Activated naive CD8-positive, alpha-beta T cell (primary cell): Measurements from ENCODE around the gene ANXA7.
"Not testable (repeated sequence)": the region's sequence is repeated elsewhere in the genome, so short reads cannot be mapped to it uniquely, and the experiment has no call there.

ENCODE experiments used
- H3K27ac Mint-ChIP-seq: one replicate; pipeline ENCODE4 v1.8.0; 2021; ENCODE audit warnings: mixed read lengths
- H3K27me3 Mint-ChIP-seq: one replicate; pipeline ENCODE4 v1.8.0; 2021; ENCODE audit warnings: mixed read lengths
- H3K36me3 Mint-ChIP-seq: one replicate; pipeline ENCODE4 v1.8.0; 2021; ENCODE audit warnings: mixed read lengths
- H3K4me1 Mint-ChIP-seq: one replicate; pipeline ENCODE4 v1.8.0; 2021; ENCODE audit warnings: low read depth, mixed read lengths
- H3K4me3 Mint-ChIP-seq: one replicate; pipeline ENCODE4 v1.8.0; 2021; ENCODE audit warnings: mild to moderate bottlenecking, mixed read lengths
- H3K9me3 Mint-ChIP-seq: one replicate; pipeline ENCODE4 v1.8.0; 2021; ENCODE audit warnings: low read depth, mixed read lengths

Gene ANXA7

DNA sequence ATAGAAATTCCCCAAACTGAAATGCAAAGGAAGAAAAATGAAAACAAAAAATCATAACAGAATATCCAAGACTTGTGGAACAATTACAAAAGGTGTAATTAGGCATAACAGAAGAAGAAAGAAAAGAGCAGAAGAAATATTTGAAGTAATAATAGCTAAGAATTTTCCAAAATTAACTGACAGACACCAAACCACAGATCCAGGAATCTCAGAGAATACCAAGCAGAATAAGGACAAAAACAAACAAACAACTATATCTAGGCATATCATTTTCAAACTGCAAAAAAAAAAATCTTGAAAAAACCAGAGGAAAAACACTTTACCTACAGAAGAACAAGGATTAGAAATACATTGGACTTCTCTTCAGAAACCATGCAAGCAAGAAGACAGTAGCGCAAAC is 80.7 kb downstream of the ANXA7 start:
- Mint-ChIP-seq H3K27me3 (peaks cover 1% of the 10 kb centered on the region), H3K9me3 (no peaks in the 10 kb centered on the region), H3K4me1 (no peaks in the 10 kb centered on the region), H3K27ac (no peak overlapping the region), H3K4me3 (no peak overlapping the region), H3K36me3 (peaks cover 5% of the 10 kb centered on the region)

GRCh38 chr10:73332379-73332778 is 81.5 kb downstream of the ANXA7 start:
- Mint-ChIP-seq H3K4me1 (no peaks in the 10 kb centered on the region), H3K36me3 (peaks cover 5% of the 10 kb centered on the region), H3K27me3 (peaks cover 1% of the 10 kb centered on the region), H3K4me3 (no peak overlapping the region), H3K9me3 (no peaks in the 10 kb centered on the region), H3K27ac (no peak overlapping the region)

DNA sequence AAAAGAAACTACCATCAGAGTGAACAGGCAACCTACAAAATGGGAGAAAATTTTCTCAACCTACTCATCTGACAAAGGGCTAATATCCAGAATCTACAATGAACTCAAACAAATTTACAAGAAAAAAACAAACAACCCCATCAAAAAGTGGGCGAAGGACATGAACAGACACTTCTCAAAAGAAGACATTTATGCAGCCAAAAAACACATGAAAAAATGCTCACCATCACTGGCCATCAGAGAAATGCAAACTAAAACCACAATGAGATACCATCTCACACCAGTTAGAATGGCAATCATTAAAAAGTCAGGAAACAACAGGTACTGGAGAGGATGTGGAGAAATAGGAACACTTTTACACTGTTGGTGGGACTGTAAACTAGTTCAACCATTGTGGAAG is 85.3 kb downstream of the ANXA7 start:
- H3K4me1 Mint-ChIP-seq, H3K36me3 Mint-ChIP-seq, H3K27ac Mint-ChIP-seq, H3K27me3 Mint-ChIP-seq, H3K4me3 Mint-ChIP-seq, H3K9me3 Mint-ChIP-seq: not testable (repeated sequence)

GRCh38 chr10:73325290-73325689 is 88.6 kb downstream of the ANXA7 start:
- H3K9me3 Mint-ChIP-seq, H3K27me3 Mint-ChIP-seq, H3K36me3 Mint-ChIP-seq, H3K4me1 Mint-ChIP-seq, H3K4me3 Mint-ChIP-seq, H3K27ac Mint-ChIP-seq: not testable (repeated sequence)
